IPS-15b (cell line): ENCODE measurements around the gene GCN1.

ENCODE experiments used
- H3K27me3 ChIP-seq: one replicate; pipeline ENCODE4 v1.6.1; 2013; ENCODE audit warnings: low read length; ENCODE audit not compliant: control insufficient read depth, insufficient read depth
- H3K36me3 ChIP-seq: one replicate; pipeline ENCODE4 v1.6.1; 2013; ENCODE audit warnings: low read length; ENCODE audit not compliant: control insufficient read depth, insufficient read depth
- H3K4me1 ChIP-seq: one replicate; pipeline ENCODE4 v1.6.1; 2013; ENCODE audit warnings: mild to moderate bottlenecking, low read length; ENCODE audit not compliant: control insufficient read depth, insufficient read depth
- H3K4me3 ChIP-seq: one replicate; pipeline ENCODE4 v1.5.1; 2013; ENCODE audit warnings: low read depth, low read length
- H3K9ac ChIP-seq: one replicate; pipeline ENCODE4 v1.6.1; 2013; ENCODE audit warnings: low read depth, mild to moderate bottlenecking, low read length
- H3K9me3 ChIP-seq: one replicate; pipeline ENCODE4 v1.6.1; 2013; ENCODE audit warnings: mild to moderate bottlenecking, low read length; ENCODE audit not compliant: control insufficient read depth, insufficient read depth

Gene GCN1

DNA sequence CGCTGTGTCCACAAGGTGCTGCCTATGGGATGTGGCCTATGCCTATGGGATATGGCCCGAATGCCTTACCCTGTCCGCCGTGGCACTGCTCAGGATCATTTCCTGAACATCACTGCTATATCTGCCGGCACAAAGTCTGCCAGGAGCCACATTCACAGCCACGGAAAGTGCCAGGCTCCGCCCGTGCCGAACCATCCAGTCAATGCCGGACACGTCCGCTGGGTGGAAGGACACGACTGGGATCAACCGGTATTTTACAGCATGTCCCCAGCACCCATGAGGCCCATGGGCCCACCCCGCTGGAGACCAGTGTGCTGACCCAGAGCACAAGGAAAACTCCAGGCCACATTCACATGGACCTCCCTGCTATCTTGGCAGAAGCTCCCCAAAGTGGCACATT lies 63.4 kb downstream of the GCN1 start:
- no peak overlapping the region for H3K4me3 ChIP-seq
- H3K36me3 ChIP-seq: peaks cover 73% of the 10 kb centered on the region
- no peaks in the 10 kb centered on the region for H3K27me3 ChIP-seq
- H3K9me3 ChIP-seq: no peaks in the 10 kb centered on the region
- H3K4me1 ChIP-seq: no peaks in the 10 kb centered on the region
- H3K9ac ChIP-seq: no peak overlapping the region

DNA sequence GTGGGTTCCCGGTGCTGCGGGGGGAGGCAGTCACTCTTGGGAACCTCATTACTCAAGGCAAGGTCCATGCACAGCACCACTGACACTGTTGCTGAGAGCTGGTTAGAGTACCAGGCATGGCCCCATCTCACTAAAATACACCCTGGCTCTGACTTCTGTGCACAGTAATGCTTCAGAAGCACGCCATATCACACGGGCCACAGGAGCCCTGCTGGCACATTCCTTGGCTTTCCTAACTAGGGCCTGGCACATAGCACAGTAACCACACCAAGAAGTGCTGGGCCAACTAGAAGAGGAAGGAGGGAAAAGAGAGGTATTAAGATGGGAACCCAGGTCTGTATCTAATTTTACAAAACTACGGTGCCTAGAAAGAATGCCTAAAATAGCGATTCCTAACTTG lies 64.5 kb downstream of the GCN1 start:
- H3K4me1 ChIP-seq: no peaks in the 10 kb centered on the region
- H3K27me3 ChIP-seq: no peaks in the 10 kb centered on the region
- H3K4me3 ChIP-seq: no peak overlapping the region
- no peaks in the 10 kb centered on the region for H3K9me3 ChIP-seq
- peaks cover 70% of the 10 kb centered on the region for H3K36me3 ChIP-seq
- H3K9ac ChIP-seq: no peak overlapping the region

DNA sequence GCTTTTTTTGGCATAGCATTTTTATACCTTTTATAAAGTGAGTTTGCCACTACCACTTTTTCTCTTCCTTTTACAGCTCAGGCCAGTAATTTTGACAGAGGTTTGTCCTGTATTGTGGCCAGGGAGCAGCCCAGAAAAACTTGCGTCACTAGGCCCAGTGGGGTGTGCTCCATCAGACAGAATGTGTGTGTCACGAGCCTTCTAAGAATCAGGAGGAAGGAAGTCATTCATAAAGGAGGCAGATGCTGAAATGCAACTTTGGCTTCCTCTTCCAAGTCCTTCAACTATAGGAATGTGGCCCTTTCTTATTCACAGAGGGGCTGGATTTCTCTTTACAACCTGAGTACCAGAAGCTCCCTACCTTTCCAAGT lies 67.9 kb downstream of the GCN1 start:
- Histone ChIP-seq H3K9ac (no peak overlapping the region), H3K36me3 (peaks cover 38% of the 10 kb centered on the region)

DNA sequence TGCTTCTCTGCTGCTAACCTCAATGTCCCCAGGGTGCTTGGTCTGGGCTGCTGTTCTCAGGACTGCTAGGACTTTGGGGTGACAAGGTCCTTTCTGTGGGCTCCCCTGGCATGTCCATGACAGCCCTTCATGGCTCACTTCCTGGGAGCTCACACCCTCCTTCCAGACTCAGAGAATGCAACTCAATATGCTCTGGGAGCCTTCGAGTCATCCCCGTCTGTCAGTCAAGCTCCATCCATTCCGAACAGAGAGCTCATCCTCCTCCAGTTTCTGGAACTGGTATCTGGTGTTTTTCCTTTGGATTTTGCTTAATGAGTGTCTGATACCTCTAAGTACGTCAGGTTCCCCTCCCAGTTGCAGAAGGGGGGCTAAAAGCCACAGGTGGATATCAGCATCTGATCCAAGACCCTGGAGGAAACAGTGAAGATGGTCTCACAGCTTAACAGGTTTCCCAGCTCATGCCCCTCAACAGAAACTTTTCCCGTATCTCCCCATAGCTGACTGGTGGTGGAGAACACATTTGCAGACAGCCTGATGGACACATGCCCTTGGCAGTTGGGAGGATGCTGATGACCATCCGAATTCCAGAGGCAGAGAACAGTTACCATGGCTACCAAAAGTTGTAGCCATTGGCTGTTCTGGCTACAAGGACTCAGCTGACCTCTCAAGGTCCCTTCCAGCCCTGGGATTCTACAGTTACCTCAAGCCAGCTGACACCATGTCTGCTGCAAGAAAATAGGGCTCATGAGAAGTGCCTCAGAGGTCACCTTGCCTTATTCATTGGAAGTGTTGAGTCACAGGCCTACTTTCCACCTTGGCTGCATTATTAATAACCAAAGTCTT lies 68.5 kb downstream of the GCN1 start:
- H3K4me3 ChIP-seq: no peak overlapping the region
- no peaks in the 10 kb centered on the region for H3K27me3 ChIP-seq
- no peaks in the 10 kb centered on the region for H3K9me3 ChIP-seq
- peaks cover 32% of the 10 kb centered on the region for H3K36me3 ChIP-seq
- no peaks in the 10 kb centered on the region for H3K4me1 ChIP-seq
- H3K9ac ChIP-seq: no peak overlapping the region

More for the DNA sequence above, 67.9 kb downstream of the GCN1 start:
- H3K9me3 ChIP-seq: no peaks in the 10 kb centered on the region
- no peaks in the 10 kb centered on the region for H3K27me3 ChIP-seq
- no peaks in the 10 kb centered on the region for H3K4me1 ChIP-seq
- H3K4me3 ChIP-seq: no peak overlapping the region

DNA sequence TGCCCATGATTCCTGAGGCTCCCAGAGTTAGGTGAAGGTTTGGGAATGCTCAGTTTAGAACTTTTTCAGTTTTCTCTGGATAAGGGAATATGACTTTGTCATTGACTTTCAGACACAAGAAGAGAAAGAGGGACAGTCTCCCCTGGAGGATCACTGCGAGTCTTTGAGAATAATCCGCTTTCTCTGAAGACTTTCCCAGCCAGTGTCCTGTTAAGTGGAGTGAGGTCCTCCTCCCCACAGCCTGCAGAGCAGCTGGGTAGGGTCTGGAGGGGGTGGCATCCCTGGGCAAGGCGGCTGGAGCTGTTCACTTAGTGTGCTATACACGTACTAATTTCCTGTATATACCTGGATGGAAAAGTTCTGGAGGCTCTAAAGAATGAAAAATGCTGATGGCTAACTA lies 69.5 kb downstream of the GCN1 start:
- Histone ChIP-seq H3K9me3 (no peaks in the 10 kb centered on the region), H3K4me3 (no peak overlapping the region), H3K9ac (no peak overlapping the region), H3K36me3 (peaks cover 22% of the 10 kb centered on the region), H3K4me1 (no peaks in the 10 kb centered on the region), H3K27me3 (no peaks in the 10 kb centered on the region)

DNA sequence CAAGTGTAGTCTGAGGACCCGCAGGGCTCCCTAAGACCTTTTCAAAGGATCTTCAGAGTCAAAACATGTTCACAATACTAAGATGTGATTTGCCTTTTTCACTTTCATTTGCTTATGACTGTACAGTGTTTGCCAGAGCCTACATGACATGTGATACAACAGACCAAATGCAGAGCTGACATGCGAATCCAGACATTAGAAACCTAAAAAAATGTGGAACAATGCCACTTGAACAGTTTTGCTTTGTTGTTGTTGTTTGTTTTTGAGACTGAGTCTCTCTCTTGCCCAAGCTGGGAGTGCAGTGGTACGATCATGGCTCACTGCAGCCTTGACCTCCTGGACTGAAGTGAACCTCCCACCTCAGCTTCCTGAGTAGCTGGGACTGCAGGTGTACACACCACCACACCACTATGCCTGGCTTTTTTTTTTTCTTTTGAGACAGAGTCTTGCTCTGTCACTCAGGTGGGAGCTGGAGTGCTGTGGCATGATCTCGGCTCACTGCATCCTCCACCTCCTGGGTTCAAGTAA lies 72.7 kb downstream of the GCN1 start:
- H3K36me3 ChIP-seq: no peaks in the 10 kb centered on the region
- H3K9ac ChIP-seq: no peak overlapping the region
- no peaks in the 10 kb centered on the region for H3K9me3 ChIP-seq
- no peaks in the 10 kb centered on the region for H3K27me3 ChIP-seq
- H3K4me1 ChIP-seq: peaks cover 4% of the 10 kb centered on the region
- H3K4me3 ChIP-seq: no peak overlapping the region

DNA sequence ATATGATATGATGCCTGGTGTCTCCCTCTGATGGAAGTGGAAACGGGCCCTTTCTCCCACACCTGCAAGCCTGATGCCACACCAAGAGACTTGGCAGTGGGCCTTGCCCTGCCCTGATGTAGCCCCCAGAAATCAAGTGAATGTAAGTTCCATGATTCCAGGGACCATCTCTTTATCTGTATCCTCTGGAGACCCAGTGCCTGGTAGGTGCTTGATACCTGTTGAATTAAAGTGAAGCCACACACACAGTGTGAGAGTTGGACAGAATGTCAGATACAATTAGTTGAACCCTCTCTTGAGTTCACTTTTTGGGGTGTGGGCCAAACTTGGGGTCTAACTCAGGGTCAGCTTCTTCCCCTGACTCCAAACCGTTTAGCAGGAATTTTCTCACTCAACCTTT lies 73.2 kb downstream of the GCN1 start:
- Histone ChIP-seq H3K27me3 (no peaks in the 10 kb centered on the region), H3K9ac (no peak overlapping the region), H3K9me3 (no peaks in the 10 kb centered on the region), H3K4me1 (peaks cover 4% of the 10 kb centered on the region), H3K4me3 (no peak overlapping the region), H3K36me3 (no peaks in the 10 kb centered on the region)

DNA sequence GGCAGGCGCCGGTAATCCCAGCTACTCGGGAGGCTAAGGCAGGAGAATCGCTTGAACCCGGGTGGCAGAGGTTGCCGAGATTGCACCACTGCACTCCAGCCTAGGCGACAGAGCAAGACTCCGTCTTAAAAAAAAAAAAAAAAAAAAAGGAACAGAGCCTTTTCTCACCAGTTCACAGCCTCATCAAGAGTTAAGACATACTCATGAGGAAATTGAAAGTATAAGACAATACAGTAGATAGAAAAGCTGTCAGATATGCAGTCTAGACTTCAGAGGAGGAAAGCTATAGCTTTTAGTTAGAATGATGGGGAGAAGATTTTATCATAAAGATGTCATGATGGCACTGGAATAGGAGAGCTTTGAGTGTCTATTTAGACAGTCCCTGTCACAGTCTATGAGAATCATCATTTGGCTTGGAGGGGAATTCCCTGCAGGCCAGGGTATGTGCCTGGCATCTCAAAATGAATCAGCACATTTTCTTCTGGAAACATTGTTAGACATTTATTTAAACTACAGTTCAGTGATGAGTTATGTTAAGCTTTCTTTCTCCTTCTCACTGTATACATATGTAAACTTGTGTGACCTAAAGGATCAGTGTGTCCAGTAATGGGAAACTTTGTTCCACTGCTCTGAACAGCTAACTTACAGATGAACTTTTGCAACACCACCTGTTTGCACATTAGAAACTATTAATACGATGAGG lies 75.1 kb downstream of the GCN1 start:
- Histone ChIP-seq H3K27me3 (no peaks in the 10 kb centered on the region), H3K4me1 (peaks cover 13% of the 10 kb centered on the region), H3K4me3 (no peak overlapping the region), H3K9me3 (no peaks in the 10 kb centered on the region), H3K36me3 (peaks cover 3% of the 10 kb centered on the region), H3K9ac (no peak overlapping the region)

DNA sequence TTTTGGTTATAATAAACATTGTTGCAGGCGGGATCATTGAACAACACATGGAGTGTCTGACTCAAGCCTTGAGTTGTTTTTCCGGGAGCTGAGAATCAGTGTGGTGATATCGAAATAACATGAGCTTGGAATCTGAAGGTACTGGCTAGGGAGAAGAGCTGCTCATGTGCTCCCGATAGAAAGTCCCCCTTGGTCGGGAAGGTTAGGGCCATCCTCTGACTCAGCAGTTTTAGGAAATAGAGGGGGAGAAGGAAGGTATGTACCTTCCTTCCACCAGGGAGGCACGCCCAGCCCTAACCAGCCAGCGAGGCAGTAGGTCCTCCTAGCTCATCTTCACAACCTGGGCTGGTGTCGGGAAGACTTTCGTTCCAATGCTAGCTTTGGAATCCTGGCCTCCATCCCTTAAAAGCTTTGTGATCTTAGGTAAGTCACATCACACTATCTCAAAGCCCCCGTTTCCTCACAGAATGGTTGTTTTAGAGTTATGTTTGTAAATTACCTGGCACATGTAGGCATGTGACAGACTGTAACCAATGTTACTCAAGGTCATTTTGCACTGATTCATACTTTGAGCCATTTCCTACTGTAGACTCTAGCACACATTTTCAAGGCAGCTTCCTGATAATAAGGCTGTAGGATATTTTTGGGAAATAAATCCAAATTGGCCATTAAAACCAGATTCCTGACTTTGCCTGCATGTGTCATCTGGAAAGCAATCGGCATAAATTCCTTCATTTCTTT lies 76.0 kb downstream of the GCN1 start:
- no peak overlapping the region for H3K9ac ChIP-seq
- H3K9me3 ChIP-seq: no peaks in the 10 kb centered on the region
- peaks cover 3% of the 10 kb centered on the region for H3K36me3 ChIP-seq
- peaks cover 13% of the 10 kb centered on the region for H3K4me1 ChIP-seq
- no peaks in the 10 kb centered on the region for H3K27me3 ChIP-seq
- peak overlapping the region; percentile 78 for H3K4me3 ChIP-seq

DNA sequence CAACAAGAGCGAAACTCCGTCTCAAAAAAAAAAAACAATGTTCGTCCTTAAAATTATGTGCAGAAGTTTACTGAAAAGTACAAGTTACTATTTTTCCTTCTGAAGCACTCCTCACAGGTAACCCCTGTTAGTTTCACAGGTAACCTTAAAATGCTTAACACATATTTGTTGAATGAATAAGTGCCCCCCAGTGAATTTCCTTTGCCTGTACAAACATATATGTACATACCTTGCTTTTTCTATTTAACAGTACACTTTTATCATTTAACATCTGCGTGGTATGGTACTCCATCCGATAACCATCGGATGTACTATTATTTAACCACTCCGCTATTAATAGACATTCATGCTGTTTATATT lies 76.6 kb downstream of the GCN1 start:
- Histone ChIP-seq H3K4me3 (peak overlapping the region; percentile 78), H3K27me3 (no peaks in the 10 kb centered on the region), H3K9ac (peak overlapping the region; percentile 87), H3K4me1 (peaks cover 13% of the 10 kb centered on the region), H3K9me3 (no peaks in the 10 kb centered on the region), H3K36me3 (peaks cover 3% of the 10 kb centered on the region)

DNA sequence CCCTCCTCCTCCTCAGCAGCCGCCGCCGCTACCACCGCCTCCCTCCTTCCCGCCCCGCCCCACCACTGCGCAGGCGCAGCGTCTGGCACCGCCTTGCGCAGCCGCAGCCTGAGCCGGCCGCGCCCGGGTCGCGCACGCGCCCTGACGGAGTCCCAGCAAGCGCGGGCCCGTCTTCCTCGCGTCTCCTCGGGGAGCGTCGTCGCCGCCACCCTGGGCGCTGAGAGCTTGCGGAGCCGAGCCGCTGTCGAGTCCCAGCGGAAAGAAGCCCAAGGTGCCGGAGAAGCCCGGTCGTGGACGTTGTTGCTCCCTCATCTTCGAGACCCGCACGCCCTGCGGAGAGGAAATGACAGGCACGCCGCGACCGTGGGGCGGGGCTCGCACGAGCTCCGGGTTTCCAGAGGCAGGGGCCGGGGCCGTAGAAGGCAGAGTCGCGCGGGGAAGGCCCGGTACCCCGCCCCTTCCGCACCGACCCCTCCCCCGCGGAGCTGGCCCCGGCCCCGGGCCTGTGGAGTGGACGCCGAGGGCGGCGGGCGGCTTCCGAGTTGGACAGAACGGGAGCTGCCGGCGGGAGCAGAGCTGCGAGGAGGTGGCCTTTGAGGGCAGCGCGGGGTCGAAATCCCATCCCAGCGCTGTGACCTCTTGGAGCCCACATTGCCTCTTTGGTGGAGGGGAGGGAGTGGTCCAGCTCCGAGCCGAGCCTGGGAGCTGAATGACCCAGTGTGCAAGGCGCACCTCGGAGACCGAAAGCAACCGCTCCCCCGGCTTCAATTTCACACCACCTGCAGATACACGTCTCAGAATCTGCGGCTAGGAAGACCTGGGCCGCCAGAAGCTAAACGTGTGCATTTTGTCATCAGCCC lies 77.5 kb downstream of the GCN1 start:
- H3K9me3 ChIP-seq: no peaks in the 10 kb centered on the region
- H3K4me1 ChIP-seq: peaks cover 13% of the 10 kb centered on the region
- H3K36me3 ChIP-seq: peaks cover 3% of the 10 kb centered on the region
- H3K27me3 ChIP-seq: no peaks in the 10 kb centered on the region
- H3K9ac ChIP-seq: peak overlapping the region; percentile 87
- H3K4me3 ChIP-seq: peak overlapping the region; percentile 78
